Germinal center (tissue), 1 donor: Measurements from ENCODE around the gene CDK17.
"Not testable (repeated sequence)": the region's sequence is repeated elsewhere in the genome, so short reads cannot be mapped to it uniquely, and the experiment has no call there.

Experiments used
- DNase-seq: peaks from one replicate; pipeline ENCODE4 v3.0.0; 2012; ENCODE audit warnings: mixed read lengths, low spot score

Gene CDK17

DNA sequence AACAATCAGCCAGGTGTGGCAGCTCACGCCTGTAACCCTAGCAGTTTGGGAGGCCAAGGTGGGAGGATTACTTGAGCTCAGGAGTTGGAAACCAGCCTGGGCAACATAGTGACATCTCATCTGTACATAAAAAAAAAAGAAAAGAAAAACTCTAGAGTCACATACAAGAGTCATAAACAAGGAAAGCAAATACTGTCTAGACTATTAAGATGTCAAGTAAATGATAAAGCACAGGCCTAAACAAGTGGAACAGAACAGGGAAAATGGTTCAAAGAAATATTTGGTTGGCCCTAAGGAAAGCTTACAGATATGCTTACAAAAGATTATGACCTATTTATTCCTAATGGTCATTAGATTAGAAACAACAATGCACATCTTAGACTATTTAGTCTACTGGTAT is 12.3 kb downstream of the CDK17 start:
- no peak for DNase-seq

DNA sequence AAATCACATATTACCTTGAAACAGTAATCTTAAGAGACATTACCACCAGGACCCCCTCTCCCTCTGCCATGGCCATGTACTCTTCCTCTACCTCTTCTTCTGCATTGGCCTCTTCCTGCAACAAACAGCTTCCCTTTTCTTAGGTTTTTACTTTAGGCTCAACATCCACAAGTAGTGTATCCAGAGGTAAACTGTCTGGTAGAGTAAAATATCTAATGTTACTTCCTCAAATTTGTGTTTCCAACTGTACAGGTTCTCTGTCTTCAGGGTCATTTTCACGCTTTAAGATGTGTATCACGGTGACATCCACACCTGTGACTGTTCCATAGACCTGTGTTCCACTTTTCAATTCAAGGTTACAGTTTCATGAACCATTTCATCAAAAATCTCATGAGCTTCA is 13.4 kb downstream of the CDK17 start:
- no peak for DNase-seq

DNA sequence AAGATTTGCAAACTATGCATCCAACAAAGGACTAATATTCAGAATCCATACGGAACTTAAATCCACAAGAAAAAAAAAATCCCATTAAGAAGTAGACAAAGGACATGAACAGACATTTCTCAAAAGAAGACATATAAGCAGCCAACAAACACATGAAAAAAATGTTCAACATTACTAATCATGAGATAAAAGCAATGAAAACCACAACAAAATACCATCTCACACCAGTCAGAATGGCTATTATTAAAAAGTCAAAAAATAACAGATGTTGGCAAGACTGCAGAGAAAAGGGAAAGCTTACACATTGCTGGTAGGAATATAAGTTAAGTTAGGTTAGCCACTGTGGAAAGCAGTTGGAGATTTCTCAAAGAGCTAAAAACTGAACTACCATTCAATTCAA is 16.2 kb downstream of the CDK17 start:
- no peak for DNase-seq

DNA sequence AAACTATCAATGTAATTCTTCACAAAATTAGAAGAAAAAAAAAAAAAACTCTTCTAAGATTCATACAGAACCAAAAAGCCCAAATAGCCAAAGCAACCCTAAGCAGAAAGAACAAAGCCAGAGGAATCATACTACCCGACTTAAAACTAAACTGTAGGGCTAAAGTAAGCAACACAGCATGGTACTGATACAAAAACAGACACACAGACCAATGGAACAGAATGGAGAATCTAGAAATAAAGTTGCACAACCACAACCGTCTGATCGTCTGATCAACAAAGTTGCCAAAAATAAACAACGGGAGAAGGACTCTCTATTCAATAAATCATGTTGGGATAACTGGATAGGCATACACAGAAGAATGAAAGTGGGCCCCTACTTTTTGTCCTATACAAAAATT is 16.9 kb downstream of the CDK17 start:
- no peak for DNase-seq

DNA sequence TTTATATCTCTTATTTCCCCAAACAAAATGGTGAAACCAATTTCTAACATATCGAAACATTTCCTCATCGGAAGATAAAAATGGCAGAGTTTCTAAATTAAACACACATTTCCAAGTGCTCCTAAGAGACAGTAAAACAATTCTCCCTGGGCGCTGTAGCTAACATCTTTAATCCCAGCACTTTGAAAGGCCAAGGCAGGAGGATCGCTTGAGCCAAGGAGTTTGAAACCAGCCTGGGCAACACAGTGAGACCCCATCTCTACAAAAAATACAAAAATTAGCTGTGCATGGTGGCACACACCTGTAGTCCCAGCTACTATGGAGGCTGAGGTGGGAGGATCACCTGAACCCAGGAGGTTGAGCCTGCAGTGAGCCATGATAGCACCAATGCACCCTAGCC is 20.5 kb downstream of the CDK17 start:
- not testable (repeated sequence) for DNase-seq

DNA sequence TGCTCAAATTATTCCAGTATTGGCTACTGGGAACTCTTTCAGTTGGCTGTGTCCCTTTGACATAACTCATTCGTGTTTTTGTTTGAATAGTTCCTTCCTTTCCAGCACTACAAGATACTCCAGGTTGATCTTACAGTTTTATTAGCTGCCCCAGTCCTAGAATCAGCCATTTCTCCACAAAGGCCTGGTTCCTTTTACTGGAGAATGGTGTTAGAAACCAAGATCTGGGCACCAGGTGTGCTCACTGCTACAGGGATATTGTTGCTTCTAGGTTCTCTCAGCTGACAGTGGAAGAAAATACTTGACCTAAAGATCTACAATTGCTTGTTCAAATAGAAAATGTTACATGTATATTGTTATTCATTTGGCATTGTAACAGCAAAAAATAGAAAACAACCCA is 21.9 kb downstream of the CDK17 start:
- DNase-seq = no peak

DNA sequence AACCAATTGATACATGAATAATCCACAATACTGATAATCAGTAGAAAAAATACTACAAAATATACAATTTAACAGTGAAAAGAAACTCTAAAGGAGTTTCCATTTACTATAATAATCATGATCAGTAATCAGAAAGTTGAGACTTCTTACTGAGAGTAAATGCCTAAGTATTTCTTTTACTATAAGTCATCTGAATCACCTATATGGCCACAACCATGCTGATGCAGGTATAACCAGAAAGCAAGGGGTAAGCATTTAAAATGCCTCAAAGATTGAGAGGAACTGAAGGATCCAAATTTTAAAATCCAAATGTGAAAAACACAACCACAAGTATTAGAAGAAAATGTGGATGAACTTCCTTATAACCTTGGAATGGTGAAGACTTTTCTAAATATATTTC is 23.4 kb downstream of the CDK17 start:
- DNase-seq = no peak

DNA sequence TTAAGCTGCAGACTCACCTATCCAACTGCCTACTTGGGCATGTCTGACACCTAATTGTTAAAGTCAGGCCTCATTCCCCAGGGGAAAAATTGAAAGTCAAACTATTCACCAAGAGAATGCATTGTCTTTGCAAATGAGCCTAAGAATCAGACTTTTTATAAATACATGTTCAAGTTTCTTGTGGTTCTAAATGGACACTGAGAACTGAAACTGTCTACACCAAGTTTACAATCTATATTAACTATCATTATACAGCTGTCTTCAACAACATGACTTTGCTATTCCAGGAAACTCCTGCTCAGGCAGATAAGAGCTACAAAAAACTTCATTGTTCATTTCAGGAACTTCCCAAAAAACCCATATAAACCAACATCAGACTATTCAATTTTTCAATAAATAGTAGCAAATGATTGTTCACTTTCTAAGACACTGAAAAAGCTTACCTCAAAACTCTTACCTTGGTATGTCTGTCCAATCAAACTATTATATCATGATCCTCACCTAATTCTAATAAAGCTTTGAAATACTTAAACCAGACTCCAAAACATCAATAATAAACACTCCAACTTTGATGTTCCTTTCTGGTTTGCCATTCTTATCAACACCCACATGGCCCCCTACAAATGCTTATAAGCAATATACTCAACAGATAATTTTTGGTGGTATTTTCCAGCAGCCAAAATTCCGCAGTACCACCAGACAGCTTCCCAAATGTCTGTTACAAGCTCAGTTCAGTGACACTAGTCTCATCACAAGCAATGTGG is 24.2 kb downstream of the CDK17 start:
- peak; percentile 7 for DNase-seq

DNA sequence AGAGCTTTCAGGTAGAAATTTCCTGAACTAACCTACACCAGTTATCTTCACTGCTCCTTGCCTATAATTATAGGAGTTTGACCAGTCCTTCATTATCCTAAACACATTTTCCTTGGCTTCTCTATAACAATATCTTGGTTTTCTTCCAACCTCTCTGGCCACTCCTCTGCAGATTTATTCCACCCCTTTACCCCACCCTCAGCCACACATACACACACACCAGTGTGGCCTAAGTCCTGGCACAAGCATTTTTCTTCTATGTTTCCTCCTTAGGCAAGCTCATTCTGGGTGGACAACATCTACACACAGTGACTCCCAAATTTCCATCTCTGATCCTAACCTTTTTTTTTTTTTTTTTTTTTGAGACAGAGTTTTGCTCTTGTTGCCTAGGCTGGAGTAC is 25.1 kb downstream of the CDK17 start:
- DNase-seq = no peak

DNA sequence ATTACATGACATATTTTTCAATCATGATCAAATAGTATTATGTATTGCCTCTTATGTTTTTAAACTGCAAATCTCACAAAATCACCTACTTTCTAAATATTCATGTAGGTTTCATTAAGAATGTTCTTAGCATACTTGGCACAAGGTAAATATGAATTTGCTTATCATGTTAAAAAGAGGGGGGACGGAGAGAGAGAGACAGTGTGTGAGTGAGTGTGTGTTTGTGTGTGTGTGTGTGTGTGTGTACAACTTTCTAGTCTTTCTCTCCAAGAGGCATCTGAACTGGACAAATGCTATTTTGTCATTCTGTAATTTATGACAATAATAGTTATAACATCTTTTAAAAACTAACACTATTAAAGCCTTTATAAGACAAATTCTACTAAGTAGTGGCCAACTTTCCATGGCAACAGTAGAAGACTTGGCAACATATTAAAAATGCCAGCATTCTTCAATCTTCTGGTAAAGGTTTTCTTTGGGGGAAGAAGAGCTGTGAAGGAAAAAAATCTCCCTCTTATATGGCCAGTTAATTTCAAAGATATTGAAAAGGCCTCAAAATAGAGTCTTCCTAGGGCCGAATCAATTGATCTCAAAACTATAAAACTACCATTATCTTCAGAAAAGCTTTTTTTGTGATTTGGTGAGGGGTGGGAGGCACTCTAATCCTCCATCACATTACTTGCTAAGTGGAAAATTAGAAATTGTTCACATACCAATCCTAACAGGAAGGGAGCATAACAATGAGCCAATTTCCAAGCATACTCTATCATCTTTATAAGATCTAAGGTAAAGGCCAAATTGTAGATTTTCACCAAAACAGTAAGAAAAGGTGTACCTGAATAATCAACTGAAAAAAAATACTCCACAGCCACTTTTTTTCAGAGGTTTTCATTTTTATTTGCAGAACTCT is 28.2 kb downstream of the CDK17 start:
- DNase-seq = no peak

DNA sequence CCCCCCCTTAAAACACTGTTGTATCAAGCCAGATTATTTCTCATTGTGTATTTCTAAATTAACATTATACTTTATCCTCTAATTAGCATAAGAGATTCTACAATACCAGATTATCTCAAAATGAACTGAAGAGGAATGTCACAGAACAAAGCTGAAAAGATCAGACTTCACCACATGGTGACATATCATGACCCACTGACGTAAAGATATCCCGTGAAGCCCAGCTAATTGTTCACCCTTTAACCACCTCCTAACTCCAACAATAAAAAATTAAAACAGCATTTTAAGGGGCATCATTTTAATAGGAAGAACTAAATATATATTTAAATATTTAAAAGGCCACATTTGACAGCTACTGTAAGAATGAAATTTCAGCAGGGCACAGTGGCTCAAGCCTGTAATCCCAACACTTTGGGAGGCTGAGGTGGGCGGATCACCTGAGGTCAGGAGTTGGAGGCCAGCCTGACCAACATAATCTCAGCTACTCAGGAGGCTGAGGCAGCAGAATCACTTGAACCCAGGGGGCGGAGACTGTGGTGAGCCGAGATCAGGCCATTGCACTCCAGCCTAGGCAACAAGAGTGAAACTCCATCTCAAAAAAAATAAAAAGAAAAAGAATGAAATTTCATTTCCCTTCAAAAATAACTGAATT is 29.0 kb downstream of the CDK17 start:
- no peak for DNase-seq

DNA sequence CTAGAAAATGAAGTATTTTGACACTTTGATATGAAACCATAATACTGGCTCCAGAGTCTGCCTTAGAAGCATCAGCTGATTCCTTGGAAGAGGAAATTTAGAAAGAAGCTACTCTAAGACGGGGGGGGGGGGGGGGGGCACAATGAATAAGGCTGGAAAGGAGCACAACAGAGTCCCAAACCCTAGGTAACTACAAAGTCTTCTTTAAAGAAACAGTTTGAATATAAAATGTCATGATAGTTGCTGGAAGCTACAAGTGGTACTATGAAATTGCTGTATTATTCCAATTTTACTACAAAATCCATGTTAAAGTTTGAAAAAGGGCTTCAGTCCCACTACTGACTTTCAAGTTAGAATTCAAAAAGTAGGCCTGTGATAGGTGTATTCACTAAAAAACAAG is 31.6 kb downstream of the CDK17 start:
- no peak for DNase-seq

DNA sequence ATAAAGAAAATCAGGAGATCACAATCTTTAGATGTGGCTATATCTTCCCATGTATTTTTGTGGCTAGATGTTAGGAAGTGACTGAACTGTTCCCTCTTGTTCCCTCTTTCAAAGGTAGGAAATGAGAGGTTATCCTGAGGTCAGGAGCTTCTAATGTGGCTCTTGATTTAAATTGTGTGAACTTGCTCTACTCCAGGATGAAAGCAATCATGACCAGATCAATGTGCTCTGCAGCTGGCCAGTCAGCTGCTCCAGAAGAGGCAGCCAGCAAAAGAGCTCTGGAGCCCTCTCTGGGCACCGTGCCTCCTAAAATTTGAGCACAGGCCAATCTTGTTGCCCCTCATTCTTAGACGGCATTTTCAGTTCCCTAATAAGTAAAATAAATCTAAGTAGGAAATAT is 32.0 kb downstream of the CDK17 start:
- DNase-seq = no peak

DNA sequence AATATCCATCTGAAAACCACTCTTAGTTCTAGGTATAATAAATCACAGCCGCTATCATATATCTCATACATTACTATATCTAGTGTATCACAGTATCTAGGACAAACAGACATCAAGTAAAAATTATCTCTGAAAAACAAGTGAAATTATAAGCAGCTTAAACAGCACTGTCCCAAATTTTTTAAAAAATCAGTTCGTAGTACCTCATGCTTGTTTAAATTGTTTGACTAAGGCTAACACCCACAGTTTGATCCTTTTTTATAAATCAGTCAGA is 33.9 kb downstream of the CDK17 start:
- DNase-seq = no peak

DNA sequence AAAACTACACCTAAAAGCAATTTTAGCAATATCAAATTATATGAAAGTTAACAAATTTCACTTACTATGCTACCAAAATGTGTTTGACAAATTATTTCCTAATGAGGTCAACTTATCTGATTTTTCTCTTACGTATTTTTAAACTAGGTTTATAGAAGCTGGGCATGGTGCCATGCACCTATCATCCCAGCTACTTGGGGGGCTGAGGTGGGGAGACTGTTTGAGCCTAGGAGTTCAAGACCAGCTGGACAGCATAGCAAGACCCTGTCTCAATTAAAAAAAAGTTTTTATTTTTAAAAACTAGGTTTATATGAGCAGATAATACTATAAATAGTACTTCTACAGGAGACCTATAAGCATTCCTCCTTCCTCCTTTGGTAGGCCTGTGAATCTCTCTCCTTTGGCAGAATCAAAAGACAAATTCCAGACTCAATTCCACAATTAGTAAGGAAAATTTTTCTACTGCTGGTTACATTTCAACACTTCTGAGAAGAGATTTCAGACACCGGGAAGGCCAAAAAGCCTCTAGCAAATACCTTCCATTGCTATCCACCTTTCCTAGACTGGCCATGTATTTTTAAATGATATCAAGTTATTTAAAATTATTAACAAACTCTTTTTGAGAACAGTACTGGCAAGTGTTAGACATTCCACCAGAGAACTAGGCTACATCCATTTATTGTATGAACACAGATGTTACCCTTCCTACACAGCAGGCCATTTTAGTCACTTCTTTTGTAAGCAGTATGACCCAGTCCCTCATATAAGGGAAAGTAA is 34.4 kb downstream of the CDK17 start:
- DNase-seq = no peak

DNA sequence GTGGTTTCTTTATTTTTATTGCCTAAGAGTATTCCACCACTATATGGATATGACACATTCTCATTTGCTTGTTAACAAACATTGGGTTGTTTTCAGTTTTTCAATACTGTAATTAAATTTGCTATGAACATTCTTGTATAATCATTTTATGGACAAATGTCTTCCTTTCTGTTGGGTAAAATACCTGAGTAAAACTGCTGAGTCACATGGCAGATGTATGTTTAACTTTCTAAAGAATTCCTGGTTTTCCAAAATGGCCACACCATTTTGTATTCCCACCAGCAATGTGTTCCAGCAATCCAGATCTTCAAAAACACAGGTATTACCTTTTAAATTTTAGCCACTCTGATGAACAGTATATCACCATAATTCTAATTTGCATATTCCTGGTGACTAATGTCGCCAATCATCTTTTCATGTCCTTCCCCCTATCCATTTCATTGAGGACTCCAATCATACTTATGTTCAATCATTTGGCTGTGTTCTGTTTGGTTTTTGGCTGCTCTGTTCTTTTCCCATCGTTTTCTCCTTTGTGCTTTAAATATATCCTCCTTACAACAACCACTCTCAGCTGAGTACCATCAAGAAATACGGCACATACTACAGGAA is 36.0 kb downstream of the CDK17 start:
- DNase-seq = no peak

DNA sequence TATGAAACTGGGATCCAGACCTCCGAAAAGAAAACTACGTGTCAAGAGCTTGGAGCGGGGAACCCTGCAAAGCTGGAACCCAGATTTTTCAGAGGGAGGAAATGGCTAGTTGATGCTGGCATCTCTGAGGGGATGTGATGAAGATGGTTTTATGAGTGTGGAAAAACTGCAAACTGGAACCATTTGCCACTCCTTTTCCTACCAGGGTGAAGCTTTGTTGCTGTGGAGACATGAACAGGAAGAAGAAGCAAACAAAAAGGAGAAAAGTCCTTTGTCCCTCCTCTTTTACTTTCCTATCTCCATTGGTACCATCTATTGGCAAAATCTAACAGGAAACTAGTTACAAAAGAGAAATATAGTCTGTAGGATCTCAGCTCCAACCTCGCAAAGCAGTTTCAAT is 39.2 kb downstream of the CDK17 start:
- DNase-seq = no peak

DNA sequence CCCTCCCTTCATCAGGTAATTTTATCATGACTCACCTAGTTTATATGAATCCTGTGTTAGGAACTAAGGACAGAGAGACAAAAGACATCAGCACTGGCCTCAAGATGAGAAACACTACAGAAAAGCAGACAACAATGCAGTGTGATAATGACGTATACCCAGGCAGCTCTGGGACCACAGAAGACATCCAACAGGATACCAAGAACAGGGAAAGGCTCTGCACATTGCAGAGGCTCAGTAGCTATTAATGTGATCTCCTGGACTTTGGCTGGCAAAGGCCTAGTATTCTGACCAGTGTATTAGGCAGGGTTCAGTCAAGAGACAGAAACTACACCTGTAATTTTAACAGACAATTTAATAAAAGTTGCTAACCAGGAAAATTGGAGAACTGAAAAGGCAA is 39.7 kb downstream of the CDK17 start:
- DNase-seq = no peak

DNA sequence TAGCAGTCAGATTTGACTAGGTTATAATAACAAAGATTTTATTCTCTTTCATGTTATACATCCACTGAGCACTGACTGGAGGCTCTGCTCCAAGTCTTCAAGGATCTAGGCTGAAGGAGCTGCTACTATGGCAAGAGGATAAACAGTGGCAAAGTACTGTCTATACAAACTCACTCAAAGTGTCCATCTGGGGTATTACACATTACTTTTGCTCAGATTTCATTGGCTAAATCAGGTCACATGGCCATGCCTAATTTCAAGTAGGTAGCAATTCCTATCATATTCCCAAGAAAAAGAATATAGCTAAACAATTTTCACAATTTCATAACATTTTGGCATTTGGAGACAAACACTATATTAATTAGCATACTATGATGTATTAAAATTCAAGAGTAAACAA is 40.9 kb downstream of the CDK17 start:
- DNase-seq = peak; percentile 25

DNA sequence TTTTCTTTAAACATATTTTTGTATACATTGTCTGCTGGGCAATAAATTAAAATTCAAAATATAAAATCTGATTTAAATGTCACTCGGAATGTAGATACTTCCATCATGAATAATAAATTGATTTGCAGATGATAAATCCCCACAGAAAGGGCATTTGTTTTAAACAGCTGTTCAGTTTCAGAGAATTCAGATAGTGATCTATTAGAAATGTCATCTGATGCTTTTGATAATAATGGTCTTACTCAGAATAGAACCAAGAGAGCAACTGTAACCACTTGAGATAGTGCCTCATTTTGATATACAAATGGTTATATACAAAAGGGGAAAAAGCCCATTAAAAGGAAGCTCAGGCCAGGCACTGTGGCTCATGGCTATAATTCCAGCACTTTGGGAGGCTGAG is 43.4 kb downstream of the CDK17 start:
- no peak for DNase-seq

DNA sequence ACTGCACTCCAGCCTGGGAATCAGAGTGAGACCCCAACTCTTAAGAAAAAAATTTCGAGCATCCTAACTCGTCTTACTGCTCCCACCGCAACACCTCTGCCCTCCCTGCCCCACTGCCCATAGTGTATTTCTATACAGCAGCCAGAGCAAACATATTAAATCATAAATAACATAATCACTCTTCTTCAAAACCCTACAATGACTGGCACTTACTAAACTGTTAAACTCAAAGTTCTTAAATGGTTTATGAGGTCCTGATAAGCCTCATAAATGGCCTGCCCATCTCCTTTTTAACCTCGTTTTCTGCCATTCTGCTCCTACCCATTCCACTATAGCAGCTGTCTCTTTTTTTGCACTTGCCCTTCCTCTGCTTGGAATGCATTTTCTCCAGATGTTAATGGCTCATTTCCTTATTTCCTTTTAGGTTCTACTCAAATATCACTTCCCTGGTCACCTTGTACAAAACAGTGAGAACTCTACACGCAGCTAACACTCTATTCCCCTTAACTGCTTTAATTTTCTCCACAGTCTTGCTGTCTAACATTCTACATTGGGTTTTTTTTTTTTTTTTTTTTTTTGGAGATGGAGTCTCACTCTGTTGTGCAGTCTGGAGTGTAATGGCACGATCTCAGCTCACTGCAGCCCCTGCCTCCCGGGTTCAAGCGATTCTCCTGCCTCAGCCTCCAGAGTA is 45.2 kb downstream of the CDK17 start:
- no peak for DNase-seq
